H1 (cell line): ENCODE measurements around the gene SFXN1. TPM values are rescaled to one million over a fixed set of nuclear protein-coding genes. Genes with fewer than 3 reads are reported as not detected.

ENCODE experiments used
- polyA plus RNA-seq, 7 experiments: library from polyadenylated mRNA; depleted of rRNA in 3 of 7; stranded (reverse) in 5 of 7; unstranded in 2 of 7; fragments of >200 nt in 5 of 7; fragments of 200-250 nt in 2 of 7; gene quantifications; 1 replicate in 5 of 7; 2 replicates in 1 of 7; 4 replicates in 1 of 7; pipeline versions ENCODE4 v1.2.1 to v1.2.3, GENCODE V29; 2011 to 2013; ENCODE audit warnings: missing spikeins in 2 of 7, mixed read lengths in 2 of 7
- total RNA-seq: library from RNA; stranded (reverse); fragmentation: NEBNext Ultra II Directional; extraction: Animal tissue kit (Norgen Biotek cat#: 25700); gene quantifications from 2 replicates; pipeline ENCODE4 v1.2.1, GENCODE V29; 2021
- TF ChIP-seq, protein P1 (sequence below), 3 experiments: IDR thresholded peaks; 1 replicate in 2 of 3; 2 replicates in 1 of 3; pipeline versions ENCODE4 v1.5.1 to v1.6.1; 2011; ENCODE audit warnings: low read length in 3 of 3, mild to moderate bottlenecking in 3 of 3, inconsistent platforms in 2 of 3, low read depth in 1 of 3, moderate library complexity in 1 of 3; ENCODE audit not compliant: insufficient read depth in 1 of 3; ENCODE audit errors: control extremely low read depth in 1 of 3
- TF ChIP-seq, protein P2 (sequence below): IDR thresholded peaks from 2 replicates; pipeline ENCODE4 v1.6.1; 2011; ENCODE audit warnings: low read depth, mild to moderate bottlenecking, low read length; ENCODE audit not compliant: insufficient read depth

SFXN1 gene
- total and polyA plus RNA-seq, 2 of the 8 experiments (the other 6 are each of a cell fraction or from before 2014, with no cell fraction given): 72.7 to 97.6 TPM

DNA sequence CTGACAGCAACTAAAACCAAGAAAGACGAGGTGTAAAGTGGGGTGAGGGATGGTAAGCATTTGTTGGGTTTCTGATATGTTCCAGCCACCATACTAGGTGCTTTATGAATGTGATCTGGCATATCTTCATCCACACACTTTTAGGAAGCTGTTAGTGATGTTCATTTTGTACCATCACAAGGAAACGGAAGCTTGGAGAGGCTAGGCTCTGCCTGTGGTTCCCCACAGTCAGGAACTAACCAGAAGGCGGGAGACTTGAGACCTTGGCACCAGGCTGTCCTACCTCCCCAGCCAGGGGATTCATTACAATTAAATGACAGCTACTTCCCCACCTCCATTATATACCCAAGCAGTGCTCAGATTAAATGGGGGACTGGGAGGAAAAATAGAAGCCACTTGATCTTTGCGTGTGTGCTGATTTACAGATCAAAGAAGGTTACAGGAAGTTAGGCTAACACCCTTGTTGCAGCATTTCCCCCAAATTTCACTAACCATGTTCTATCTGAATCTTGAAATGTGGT, 43.0 kb downstream of the SFXN1 start (continued):
- TF ChIP-seq, protein P1, sequence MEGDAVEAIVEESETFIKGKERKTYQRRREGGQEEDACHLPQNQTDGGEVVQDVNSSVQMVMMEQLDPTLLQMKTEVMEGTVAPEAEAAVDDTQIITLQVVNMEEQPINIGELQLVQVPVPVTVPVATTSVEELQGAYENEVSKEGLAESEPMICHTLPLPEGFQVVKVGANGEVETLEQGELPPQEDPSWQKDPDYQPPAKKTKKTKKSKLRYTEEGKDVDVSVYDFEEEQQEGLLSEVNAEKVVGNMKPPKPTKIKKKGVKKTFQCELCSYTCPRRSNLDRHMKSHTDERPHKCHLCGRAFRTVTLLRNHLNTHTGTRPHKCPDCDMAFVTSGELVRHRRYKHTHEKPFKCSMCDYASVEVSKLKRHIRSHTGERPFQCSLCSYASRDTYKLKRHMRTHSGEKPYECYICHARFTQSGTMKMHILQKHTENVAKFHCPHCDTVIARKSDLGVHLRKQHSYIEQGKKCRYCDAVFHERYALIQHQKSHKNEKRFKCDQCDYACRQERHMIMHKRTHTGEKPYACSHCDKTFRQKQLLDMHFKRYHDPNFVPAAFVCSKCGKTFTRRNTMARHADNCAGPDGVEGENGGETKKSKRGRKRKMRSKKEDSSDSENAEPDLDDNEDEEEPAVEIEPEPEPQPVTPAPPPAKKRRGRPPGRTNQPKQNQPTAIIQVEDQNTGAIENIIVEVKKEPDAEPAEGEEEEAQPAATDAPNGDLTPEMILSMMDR (IDR thresholded peaks at IDR 0.05; ENCODE audit: control extremely low read depth in 1 of 3, insufficient read depth in 1 of 3, low read depth in 1 of 3, low read length in 3 of 3): no peak
- TF ChIP-seq, protein P2, sequence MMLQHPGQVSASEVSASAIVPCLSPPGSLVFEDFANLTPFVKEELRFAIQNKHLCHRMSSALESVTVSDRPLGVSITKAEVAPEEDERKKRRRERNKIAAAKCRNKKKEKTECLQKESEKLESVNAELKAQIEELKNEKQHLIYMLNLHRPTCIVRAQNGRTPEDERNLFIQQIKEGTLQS: no peak
- TF ChIP-seq, all 59 proteins: peak for 0
